ENCODE data around the gene ZNHIT1.

GRCh38 chr7:101172005-101172853 is 45.7 kb upstream of the ZNHIT1 start:
- TF ChIP-seq CTCF (IDR thresholded peaks at IDR 0.05) (peak; percentile 67), ZFX (IDR thresholded peaks at IDR 0.05; ENCODE audit: borderline replicate concordance) (no peak)
